ENCODE results near the gene PSMG4. TPM values are rescaled to one million over a fixed set of nuclear protein-coding genes. Genes with fewer than 3 reads are reported as not detected.
A peak's percentile ranks its signal among the peaks of the same experiment; 100 is the strongest.

PSMG4 gene
- total RNA-seq, result 10 to 100 TPM; 10.0 to 21.6 TPM

GRCh38 chr6:3258720-3259490, at the start of gene PSMG4:
Gene PSMG4, plus strand, starts transcription at chr6:3258947. Its CDS starts 76 bp downstream, at chr6:3259023.
- peak within 1 kb of the TSS; percentile 89 to 90 for H3K9ac ChIP-seq (ENCODE audit: low read depth in 2 of 2, low read length in 2 of 2)
- no peaks in the 10 kb centered on the region for H3K4me1 ChIP-seq
- TF ChIP-seq CTCF (IDR thresholded peaks at IDR 0.05), result no peak
- H3K9me3 ChIP-seq, result no peaks in the 10 kb centered on the region
- no peaks in the 10 kb centered on the region for H3K27me3 ChIP-seq
- H3K27ac ChIP-seq, result peak within 1 kb of the TSS; percentile 27
- H3K4me3 ChIP-seq, result peak within 1 kb of the TSS; percentile 100
- intact Hi-C loops (cut with DNase I), result no loop called here
- peak; percentile 98 for DNase-seq
- no peaks in the 10 kb centered on the region for H3K36me3 ChIP-seq

- Histone ChIP-seq H3K9ac (ENCODE audit: low read depth in 2 of 2, low read length in 2 of 2) (no peak overlapping the region), H3K36me3 (no peaks in the 10 kb centered on the region), H3K9me3 (no peaks in the 10 kb centered on the region), H3K27ac (no peak overlapping the region), H3K4me3 (no peak overlapping the region), H3K4me1 (no peaks in the 10 kb centered on the region), H3K27me3 (no peaks in the 10 kb centered on the region)
- DNase-seq, result peak; percentile 70
- intact Hi-C loops (cut with DNase I), result no loop called here
- no peak for TF ChIP-seq CTCF (IDR thresholded peaks at IDR 0.05)
Observed at GRCh38 chr6:3209114-3210023, 49.4 kb upstream of the PSMG4 start.

- intact Hi-C loops (cut with DNase I), result no loop called here
- no peak for DNase-seq
Observed at GRCh38 chr6:3210024-3210610, 48.6 kb upstream of the PSMG4 start.

GRCh38 chr6:3211681-3212080, 47.1 kb upstream of the PSMG4 start:
- Histone ChIP-seq H3K9ac (ENCODE audit: low read depth in 2 of 2, low read length in 2 of 2) (no peak overlapping the region), H3K9me3 (no peaks in the 10 kb centered on the region), H3K27me3 (no peaks in the 10 kb centered on the region), H3K4me3 (no peak overlapping the region), H3K27ac (no peak overlapping the region), H3K36me3 (no peaks in the 10 kb centered on the region), H3K4me1 (no peaks in the 10 kb centered on the region)
- TF ChIP-seq CTCF (IDR thresholded peaks at IDR 0.05), result no peak
- intact Hi-C loops (cut with DNase I), result no loop called here
- no peak for DNase-seq

More at GRCh38 chr6:3210024-3210610, 48.6 kb upstream of the PSMG4 start:
- no peak overlapping the region for H3K27ac ChIP-seq
- H3K4me1 ChIP-seq, result no peaks in the 10 kb centered on the region
- no peaks in the 10 kb centered on the region for H3K36me3 ChIP-seq
- no peaks in the 10 kb centered on the region for H3K27me3 ChIP-seq
- no peak overlapping the region for H3K4me3 ChIP-seq
- H3K9me3 ChIP-seq, result no peaks in the 10 kb centered on the region
- no peak overlapping the region for H3K9ac ChIP-seq (ENCODE audit: low read depth in 2 of 2, low read length in 2 of 2)
- TF ChIP-seq CTCF (IDR thresholded peaks at IDR 0.05), result no peak

GRCh38 chr6:3212261-3212660, 46.5 kb upstream of the PSMG4 start:
- intact Hi-C loops (cut with DNase I), result no loop called here
- no peaks in the 10 kb centered on the region for H3K27me3 ChIP-seq
- no peak for DNase-seq
- no peaks in the 10 kb centered on the region for H3K4me1 ChIP-seq
- no peak for TF ChIP-seq CTCF (IDR thresholded peaks at IDR 0.05)
- H3K9ac ChIP-seq (ENCODE audit: low read depth in 2 of 2, low read length in 2 of 2), result no peak overlapping the region
- H3K27ac ChIP-seq, result no peak overlapping the region
- no peak overlapping the region for H3K4me3 ChIP-seq
- H3K36me3 ChIP-seq, result no peaks in the 10 kb centered on the region
- H3K9me3 ChIP-seq, result no peaks in the 10 kb centered on the region
